ENCODE results near the gene SLC22A17.

The SLC22A17 gene

GRCh38 chr14:23323838-23324454 lies 28.7 kb downstream of the SLC22A17 start:
- no peak for DNase-seq (ENCODE audit: low read depth)
- H3K4me3 ChIP-seq (ENCODE audit: low read depth, low read length) = no peak overlapping the region
- no peak for TF ChIP-seq CTCF (IDR thresholded peaks at IDR 0.05; ENCODE audit: control insufficient read depth, extremely low read depth, insufficient read depth)

- peak overlapping the region; percentile 67 for H3K4me3 ChIP-seq (ENCODE audit: low read depth, low read length)
- no peak for DNase-seq (ENCODE audit: low read depth)
- TF ChIP-seq CTCF (IDR thresholded peaks at IDR 0.05; ENCODE audit: control insufficient read depth, extremely low read depth, insufficient read depth) = no peak
Observed at GRCh38 chr14:23322568-23323517, 29.8 kb downstream of the SLC22A17 start.

GRCh38 chr14:23321572-23322547 lies 30.8 kb downstream of the SLC22A17 start:
- peak overlapping the region; percentile 67 for H3K4me3 ChIP-seq (ENCODE audit: low read depth, low read length)
- DNase-seq (ENCODE audit: low read depth) = no peak
- no peak for TF ChIP-seq CTCF (IDR thresholded peaks at IDR 0.05; ENCODE audit: control insufficient read depth, extremely low read depth, insufficient read depth)

GRCh38 chr14:23320584-23321571 lies 31.8 kb downstream of the SLC22A17 start, which contains the start of gene PABPN1:
PABPN1 (plus strand) TSS chr14:23321457; CDS start chr14:23321470, 13 bp downstream.
- no peak for TF ChIP-seq CTCF (IDR thresholded peaks at IDR 0.05; ENCODE audit: control insufficient read depth, extremely low read depth, insufficient read depth)
- peak; percentile 100 for DNase-seq (ENCODE audit: low read depth)
- H3K4me3 ChIP-seq (ENCODE audit: low read depth, low read length) = peak within 1 kb of the TSS; percentile 67

GRCh38 chr14:23319746-23320583 lies 32.7 kb downstream of the SLC22A17 start:
- H3K4me3 ChIP-seq (ENCODE audit: low read depth, low read length) = peak overlapping the region; percentile 50
- TF ChIP-seq CTCF (IDR thresholded peaks at IDR 0.05; ENCODE audit: control insufficient read depth, extremely low read depth, insufficient read depth) = no peak
- DNase-seq (ENCODE audit: low read depth) = no peak

Measured in LNCaP clone FGC (cell line).